Amniotic stem cell (primary cell): ENCODE data around the gene MYO1E.
"Not testable (repeated sequence)": the region's sequence is repeated elsewhere in the genome, so short reads cannot be mapped to it uniquely, and the experiment has no call there.

Experiments used
- DNase-seq: peaks from one replicate; lab custom pipeline; 2025; lab: John Stamatoyannopoulos, UW

MYO1E gene

GRCh38 chr15:59350421-59350732 is 22.3 kb downstream of the MYO1E start:
- no peak for DNase-seq

GRCh38 chr15:59349680-59350420 is 22.8 kb downstream of the MYO1E start:
- DNase-seq: peak; percentile 70

GRCh38 chr15:59347915-59348314 is 24.8 kb downstream of the MYO1E start:
- DNase-seq: no peak

GRCh38 chr15:59346951-59347350 is 25.7 kb downstream of the MYO1E start:
- DNase-seq: no peak

GRCh38 chr15:59345326-59345725 is 27.3 kb downstream of the MYO1E start:
- no peak for DNase-seq

GRCh38 chr15:59344311-59344710 is 28.4 kb downstream of the MYO1E start:
- no peak for DNase-seq

GRCh38 chr15:59340325-59340724 is 32.3 kb downstream of the MYO1E start:
- DNase-seq: no peak

GRCh38 chr15:59339252-59339672 is 33.4 kb downstream of the MYO1E start:
- DNase-seq: no peak

GRCh38 chr15:59338414-59338813 is 34.3 kb downstream of the MYO1E start:
- DNase-seq: no peak

- not testable (repeated sequence) for DNase-seq
Measured at GRCh38 chr15:59336725-59337124, 35.9 kb downstream of the MYO1E start.

- DNase-seq: no peak
Measured at GRCh38 chr15:59335207-59335786, 37.4 kb downstream of the MYO1E start.

GRCh38 chr15:59334076-59334415 is 38.6 kb downstream of the MYO1E start:
- DNase-seq: no peak

GRCh38 chr15:59333401-59334075 is 39.1 kb downstream of the MYO1E start:
- DNase-seq: no peak

- DNase-seq: no peak
Measured at GRCh38 chr15:59332009-59332408, 40.7 kb downstream of the MYO1E start.

- DNase-seq: no peak
Measured at GRCh38 chr15:59330649-59331048, 42.0 kb downstream of the MYO1E start.

- DNase-seq: no peak
Measured at GRCh38 chr15:59329570-59330350, 42.9 kb downstream of the MYO1E start.

- DNase-seq: no peak
Measured at GRCh38 chr15:59329091-59329490, 43.6 kb downstream of the MYO1E start.

- no peak for DNase-seq
Measured at GRCh38 chr15:59327942-59328341, 44.7 kb downstream of the MYO1E start.

GRCh38 chr15:59326856-59327255 is 45.8 kb downstream of the MYO1E start:
- DNase-seq: no peak

GRCh38 chr15:59322056-59322759 is 50.5 kb downstream of the MYO1E start:
- DNase-seq: no peak

- DNase-seq: no peak
Measured at GRCh38 chr15:59321000-59321689, 51.5 kb downstream of the MYO1E start.

GRCh38 chr15:59317211-59317610 is 55.5 kb downstream of the MYO1E start:
- DNase-seq: no peak
